GM19452 (cell line): Measurements from ENCODE around the gene STAT2.
"Not testable (repeated sequence)": the region's sequence is repeated elsewhere in the genome, so short reads cannot be mapped to it uniquely, and the experiment has no call there.

Source experiments
- ATAC-seq: cut with Tn5 transposase; IDR thresholded peaks from one replicate; pipeline ENCODE4 v1.9.1; 2021; ENCODE audit not compliant: unreplicated experiment

STAT2 gene

DNA sequence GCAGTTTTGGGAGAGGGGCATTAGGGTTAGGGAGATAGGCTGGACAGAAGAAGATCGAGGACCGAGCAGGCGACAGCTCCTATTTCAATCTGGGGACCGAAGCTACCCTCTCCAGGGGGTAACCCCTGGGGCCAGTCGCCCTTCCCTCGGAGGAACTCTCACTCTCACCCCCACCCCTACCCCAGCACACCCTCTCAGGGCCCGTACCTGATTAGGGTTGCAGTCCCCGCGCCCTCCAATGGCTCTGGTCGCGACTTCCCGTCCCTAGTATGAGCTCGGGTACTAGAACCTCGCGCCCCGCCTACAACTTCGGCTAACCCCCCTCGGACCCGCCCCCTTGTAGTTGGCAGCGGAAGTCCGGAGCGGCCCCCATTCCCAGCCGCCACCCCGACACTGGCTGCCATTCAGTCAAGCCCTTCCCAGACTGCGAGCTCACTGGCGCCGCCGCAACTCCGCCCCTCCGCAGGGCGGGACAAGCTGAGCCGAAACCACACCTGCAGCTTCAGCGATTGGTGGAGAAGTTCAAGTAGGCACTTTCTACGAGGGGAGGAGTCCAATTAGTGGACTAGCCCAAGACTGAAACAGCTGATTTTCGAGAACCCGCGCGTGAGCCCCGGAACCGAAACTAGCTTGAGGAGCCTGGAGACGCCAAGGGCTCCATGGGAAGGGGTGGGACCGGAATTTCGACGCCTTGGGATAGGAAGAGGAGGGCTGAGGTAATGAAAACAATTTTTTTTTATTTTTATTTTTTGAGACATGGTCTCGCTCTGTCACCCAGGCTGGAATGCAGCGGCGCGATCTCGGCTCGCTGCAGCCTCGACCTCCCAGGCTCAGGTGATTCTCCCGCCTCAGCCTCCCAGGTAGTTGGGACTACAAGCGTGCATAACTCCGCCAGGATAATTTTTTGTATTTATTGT is at the start of gene STAT2:
STAT2 (minus strand) TSS at position 257 of the 917 bp plus-strand sequence. CDS start 3,536 bp downstream, outside the sequence.
- peak; percentile 95 for ATAC-seq

DNA sequence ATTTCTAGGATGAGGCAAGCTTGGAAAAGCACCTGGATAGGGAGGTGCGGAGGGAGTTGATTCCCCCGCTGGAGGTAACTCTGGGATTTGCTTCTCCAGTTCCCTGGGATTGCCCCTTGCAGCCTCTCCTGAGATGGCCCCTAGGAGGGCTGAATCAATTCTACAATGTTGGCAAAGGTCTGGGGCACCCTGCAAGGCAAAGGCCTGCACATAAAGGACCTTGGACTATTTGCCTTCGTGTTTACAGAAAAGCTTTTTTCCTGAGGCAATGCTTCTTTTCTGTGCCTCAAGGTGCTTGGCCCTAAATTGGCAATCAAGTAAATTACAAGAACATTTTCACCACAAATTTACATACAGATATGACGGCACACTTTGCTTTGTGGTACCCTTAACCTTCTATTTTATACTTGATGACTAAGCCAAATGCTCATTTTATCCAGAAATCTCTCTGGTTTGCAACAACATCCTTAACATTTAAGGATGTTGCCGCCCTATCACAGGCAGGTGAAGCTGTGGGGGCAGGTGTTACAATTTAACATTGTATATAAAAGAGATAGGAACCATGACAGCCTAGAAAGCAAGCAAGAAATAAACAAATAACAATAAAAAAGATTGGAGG is 49.0 kb upstream of the STAT2 start:
- ATAC-seq: no peak

DNA sequence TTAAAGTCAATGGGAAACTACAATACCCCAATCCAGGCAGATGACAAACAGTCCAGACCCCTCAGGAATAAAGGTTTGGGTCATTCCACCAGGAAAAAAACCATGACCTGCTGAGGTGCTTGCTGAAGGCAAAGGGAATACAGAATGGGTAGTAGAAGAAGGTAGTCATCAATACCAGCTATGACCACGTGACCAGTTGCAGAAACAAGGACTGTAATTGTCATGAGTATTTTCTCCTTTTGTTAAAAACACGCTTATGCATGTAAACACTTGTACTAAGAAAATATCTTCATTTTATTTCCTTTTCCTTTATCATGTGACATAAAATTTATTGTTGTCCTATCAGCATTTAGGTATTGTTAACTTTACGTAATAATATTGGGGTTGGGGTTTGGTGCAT is 44.3 kb upstream of the STAT2 start:
- not testable (repeated sequence) for ATAC-seq

DNA sequence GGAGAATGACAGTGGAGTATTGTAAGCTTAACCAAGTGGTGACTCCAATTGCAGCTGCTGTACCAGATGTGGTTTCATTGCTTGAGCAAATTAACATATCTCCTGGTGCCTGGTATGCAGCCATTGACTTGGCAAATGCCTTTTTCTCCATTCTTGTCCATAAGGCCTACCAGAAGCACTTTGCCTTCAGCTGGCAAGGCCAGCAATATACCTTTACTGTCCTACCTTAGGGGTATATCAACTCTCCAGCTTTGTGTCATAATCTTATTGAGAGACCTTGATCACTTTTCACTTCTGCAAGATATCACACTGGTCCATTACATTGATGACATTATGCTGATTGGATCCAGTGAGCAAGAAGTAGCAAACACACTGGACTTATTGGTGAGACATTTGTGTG is 41.7 kb upstream of the STAT2 start:
- not testable (repeated sequence) for ATAC-seq

DNA sequence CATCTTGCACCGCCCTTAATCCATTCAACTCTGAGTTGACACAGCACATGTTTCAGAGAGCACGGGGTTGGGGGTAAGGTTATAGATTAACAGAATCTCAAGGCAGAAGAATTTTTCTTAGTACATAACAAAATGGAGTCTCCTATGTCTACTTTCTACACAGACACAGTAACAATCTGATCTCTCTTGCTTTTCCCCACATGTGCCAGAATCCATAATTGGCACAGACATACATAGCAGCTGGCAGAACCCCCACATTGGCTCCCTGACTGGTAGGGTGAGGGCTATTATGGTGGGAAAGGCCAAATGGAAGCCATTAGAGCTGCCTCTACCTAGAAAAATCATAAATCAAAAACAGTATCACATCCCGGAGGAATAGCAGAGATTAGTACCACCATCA is 41.2 kb upstream of the STAT2 start:
- ATAC-seq: not testable (repeated sequence)

DNA sequence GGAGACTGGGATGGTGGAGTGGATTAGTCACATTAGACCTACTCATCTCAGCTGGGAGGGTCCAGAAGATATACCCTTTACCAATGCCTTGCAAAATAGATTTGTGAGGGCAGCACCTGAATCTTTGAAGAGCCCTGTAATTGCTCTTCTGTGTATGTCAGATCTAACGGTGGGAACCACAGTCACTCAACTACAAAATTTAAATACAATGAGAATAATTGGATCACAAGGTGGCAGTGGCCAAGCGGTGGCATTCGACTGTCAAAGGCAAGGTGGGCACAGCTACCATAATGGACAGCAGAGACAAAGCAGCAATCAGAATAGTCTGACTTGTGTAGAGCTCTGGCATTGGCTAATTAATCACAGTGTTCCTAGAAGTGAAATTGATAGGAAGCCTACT is 39.6 kb upstream of the STAT2 start:
- not testable (repeated sequence) for ATAC-seq

DNA sequence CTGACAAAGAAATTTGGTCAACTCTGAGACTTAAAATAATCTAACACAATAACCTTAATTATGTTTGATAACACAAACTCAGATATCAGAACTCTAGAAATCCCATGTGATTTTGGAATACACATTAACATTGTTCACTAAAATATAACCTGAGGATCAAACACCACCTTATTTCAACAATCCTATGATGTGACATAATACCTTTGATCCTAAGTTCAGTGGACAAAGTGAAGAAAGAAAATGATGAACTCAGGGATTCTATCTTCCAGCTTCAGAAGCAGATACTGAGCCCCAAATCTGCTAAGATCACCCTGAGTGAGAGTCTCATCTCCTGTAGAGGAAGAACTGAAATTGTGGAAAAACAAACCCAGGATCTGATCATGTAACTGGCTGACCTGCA is 38.4 kb upstream of the STAT2 start:
- ATAC-seq: no peak

GRCh38 chr12:56392331-56392730 is 32.4 kb upstream of the STAT2 start:
- no peak for ATAC-seq

DNA sequence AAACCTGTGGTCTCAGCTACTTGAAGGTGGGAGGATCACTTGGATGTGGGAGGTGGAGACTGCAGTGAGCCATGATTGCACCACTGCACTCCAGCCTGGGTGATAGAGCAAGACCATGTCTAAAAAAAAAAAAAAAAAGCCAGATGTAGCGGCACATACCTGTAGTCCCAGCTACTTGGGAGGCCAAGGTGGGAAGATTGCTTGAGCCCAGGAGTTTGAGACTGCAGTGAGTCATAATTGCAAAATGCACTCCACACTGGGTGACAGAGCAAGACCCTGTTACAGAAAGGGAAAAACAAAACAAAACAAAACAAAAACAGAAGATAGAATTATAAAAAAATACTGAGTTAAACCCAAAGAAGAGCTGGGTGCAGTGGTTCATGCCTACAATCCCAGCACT is 31.8 kb upstream of the STAT2 start:
- ATAC-seq: no peak

- no peak for ATAC-seq
Observed at GRCh38 chr12:56389412-56389811, 29.5 kb upstream of the STAT2 start.

- ATAC-seq: no peak
Observed at GRCh38 chr12:56387152-56387736, 27.3 kb upstream of the STAT2 start.

- ATAC-seq: no peak
Observed at GRCh38 chr12:56385873-56386272, 26.0 kb upstream of the STAT2 start.

DNA sequence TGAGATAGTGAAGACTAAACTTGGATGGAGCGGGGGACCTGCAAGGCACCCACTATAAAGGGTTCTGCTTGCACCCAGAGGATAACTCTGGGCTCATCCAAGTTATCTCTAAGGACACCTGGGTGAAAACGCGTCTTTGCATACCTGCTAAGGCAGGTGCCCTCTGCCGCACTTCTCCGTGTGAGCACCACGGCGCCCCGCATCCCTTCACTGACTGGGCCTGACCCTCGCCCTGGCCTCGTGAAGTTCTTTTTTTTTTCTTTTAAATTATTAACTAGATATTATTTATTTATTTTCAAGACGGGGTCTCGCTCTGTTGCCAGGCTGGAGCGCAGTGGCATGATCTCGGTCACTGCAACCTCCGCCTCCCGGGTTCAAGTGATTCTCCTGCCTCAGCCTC is 22.7 kb upstream of the STAT2 start:
- no peak for ATAC-seq

DNA sequence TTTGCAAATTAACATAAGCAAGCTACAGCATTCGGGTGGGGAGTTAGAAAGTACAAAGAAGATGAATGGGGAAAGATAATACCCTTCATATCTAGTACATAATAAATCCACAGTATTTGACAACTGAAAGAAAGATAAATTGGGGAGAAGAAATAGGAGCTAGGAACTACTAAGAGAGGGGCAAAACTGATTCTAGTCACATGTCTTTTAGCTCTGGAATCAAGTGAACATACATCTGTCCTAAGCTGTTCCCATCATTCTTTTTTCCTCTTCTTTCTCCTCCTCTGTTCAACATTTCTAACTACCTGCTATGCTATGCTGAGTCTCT is 18.0 kb upstream of the STAT2 start:
- no peak for ATAC-seq

- ATAC-seq: no peak
Observed at GRCh38 chr12:56377310-56377988, 17.5 kb upstream of the STAT2 start.

- ATAC-seq: peak; percentile 78
Observed at GRCh38 chr12:56375598-56376434, 15.9 kb upstream of the STAT2 start.

DNA sequence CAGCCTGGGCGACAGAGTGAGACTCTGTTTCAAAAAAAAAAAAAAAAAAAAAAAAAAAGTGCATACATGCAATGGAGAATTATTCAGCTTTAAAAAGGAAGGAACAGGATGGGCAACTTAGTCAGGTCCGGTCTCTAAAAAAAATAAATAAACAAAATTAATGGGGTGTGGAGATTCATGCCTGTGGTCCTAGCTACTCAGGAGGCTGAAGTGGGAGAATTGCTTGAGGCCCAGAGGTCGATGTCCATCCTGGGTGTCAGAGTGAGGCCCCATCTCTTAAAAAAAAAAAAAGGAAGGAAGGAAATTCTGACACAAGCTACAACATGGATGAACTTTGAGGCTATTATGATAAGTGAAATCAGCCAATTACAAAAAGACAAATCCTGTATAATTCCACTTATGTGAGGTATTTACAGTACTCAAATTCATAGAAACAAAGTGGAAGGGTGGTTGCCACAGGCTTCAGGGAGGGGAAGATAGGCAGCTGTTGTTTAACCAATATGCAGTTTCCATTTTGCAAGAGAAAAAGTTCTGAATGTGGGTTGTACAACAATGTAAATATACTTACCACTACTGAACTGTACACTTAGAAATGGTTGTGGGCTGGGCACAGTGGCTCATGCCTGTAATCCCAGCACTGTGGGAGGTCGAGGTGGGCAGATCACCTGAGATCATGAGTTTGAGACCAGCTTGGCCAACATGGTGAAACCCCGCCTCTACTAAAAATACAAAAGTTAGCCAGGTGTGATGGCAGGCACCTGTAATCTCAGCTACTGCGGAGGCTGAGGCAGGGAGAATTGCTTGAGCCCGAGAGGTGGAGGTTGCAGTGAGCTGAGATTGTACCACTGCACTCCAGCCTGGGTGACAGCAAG is 15.1 kb upstream of the STAT2 start:
- ATAC-seq: peak; percentile 25

GRCh38 chr12:56373515-56373914 is 13.6 kb upstream of the STAT2 start:
- ATAC-seq: no peak

GRCh38 chr12:56366948-56367347 is 7.0 kb upstream of the STAT2 start:
- no peak for ATAC-seq
